ENCODE data around the gene MEIS2. TPM values are rescaled to one million over a fixed set of nuclear protein-coding genes. Genes with fewer than 3 reads are reported as not detected.

The MEIS2 gene
- total RNA-seq, 1 donor = 0.21 TPM

DNA sequence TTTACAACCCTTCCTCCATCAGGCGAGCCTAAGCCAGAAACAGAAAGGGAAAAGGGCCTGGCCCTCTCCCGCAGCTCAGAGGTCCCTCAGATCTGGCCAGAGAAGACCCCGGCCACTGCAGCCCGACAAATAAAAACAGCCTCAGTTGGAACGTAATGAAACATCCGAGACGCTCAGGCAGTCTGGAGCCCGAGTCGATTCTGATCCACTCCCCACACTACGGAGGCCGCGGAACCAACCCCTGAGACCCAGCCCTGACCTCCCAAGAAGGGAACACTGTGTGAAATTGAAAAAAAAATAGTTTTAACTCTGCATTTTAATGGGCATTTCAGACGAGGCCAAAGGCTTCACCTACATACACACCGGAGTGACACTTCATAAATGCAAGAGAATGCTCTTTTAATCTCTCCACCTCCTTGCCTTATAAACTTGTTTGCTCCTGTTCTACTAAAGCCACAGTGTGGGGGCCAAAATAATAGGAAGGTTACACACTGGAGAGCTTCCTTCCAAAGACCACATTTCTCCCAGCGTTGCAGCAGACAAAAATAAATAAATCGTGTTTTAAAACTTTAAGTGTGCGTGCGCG is 3.7 kb downstream of the MEIS2 start:
- Histone ChIP-seq H3K9me3 (ENCODE audit: low read depth, low read length) (no peaks in the 10 kb centered on the region), H3K27me3 (ENCODE audit: insufficient read depth, low read length) (peaks cover 84% of the 10 kb centered on the region), H3K4me1 (ENCODE audit: insufficient read depth, low read length) (peaks cover 32% of the 10 kb centered on the region), H3K4me3 (ENCODE audit: low read length) (no peak overlapping the region)

DNA sequence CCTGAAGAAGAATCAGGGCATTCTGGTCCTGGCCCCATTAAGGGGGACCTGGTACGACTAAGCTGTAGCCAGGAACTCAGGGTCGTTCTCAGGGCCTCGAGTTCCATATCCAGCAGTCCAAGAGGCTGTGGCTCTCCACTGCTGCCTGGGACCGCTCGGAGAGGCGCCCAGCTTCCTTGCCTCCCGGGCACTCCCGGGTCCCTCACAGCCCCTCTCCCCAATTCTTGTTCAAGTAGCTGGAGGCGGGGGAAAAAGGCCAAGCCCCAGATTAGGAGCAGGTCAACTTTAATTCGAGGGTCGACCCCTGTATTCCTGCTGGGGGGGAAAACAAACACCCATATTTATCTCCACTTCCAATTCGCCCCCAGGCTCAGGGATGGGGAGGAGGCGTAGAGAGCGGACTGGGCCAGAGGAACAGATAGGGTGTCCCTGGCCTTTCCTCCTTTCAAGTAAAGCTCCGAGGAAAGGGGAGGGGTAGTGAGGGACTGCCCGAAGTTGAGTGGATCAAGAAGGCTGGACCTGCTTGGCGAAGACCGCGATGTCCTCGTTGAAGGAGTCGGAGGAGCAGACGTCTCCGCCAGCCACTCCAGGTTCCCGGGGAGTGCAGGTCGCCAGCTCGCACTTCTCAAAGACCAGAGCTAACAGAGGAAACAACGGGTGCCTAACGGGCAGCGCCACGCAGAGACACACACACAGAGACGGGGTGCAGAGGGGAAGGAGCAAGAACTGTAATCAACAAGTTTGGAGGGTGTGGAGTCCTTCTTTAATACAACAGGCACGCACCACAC is 4.4 kb downstream of the MEIS2 start:
- peaks cover 83% of the 10 kb centered on the region for H3K27me3 ChIP-seq (ENCODE audit: insufficient read depth, low read length)
- no peak overlapping the region for H3K4me3 ChIP-seq (ENCODE audit: low read length)
- peaks cover 25% of the 10 kb centered on the region for H3K4me1 ChIP-seq (ENCODE audit: insufficient read depth, low read length)
- H3K9me3 ChIP-seq (ENCODE audit: low read depth, low read length) = no peaks in the 10 kb centered on the region

DNA sequence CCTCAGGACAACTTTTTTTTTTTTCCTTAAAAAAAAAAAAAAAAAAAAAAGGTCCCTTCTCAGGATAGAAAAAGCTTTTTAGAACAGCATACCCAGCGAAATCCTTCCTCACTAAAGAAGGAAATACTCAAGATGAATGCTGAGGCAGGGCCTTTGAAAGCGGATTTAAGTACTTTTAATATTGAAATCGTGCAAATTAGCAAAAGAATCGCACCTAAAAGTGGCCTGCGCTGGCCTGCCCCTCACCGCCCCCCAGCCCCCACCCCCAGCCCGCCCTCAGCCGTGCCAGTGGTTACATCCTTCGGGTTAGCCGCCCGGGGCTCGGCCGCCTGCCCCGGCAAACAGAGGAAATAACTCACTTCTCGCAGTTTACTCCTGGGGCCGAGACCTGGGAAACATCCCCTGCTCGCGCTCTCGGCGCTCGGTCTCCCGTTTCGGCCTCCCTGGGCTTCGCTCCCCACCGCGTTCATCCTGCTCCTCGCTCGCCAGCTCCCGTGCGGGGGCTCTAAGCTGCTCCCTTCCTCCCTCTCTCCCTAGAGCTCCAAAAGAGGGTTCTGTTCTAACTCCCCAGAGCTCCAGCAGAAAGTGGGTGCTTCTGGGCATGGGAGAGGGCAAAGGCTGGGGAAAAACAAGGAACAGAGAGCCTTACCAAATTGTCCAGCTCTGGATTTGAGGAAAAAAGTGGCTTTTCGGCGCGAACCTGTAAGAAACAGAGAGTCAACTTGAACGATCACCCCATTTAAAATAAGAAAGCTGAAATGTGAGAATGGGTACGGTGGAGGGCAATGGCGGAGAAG is 5.2 kb downstream of the MEIS2 start:
- H3K27me3 ChIP-seq (ENCODE audit: insufficient read depth, low read length) = peaks cover 79% of the 10 kb centered on the region
- H3K9me3 ChIP-seq (ENCODE audit: low read depth, low read length) = no peaks in the 10 kb centered on the region
- H3K4me1 ChIP-seq (ENCODE audit: insufficient read depth, low read length) = peaks cover 22% of the 10 kb centered on the region
- H3K4me3 ChIP-seq (ENCODE audit: low read length) = no peak overlapping the region

DNA sequence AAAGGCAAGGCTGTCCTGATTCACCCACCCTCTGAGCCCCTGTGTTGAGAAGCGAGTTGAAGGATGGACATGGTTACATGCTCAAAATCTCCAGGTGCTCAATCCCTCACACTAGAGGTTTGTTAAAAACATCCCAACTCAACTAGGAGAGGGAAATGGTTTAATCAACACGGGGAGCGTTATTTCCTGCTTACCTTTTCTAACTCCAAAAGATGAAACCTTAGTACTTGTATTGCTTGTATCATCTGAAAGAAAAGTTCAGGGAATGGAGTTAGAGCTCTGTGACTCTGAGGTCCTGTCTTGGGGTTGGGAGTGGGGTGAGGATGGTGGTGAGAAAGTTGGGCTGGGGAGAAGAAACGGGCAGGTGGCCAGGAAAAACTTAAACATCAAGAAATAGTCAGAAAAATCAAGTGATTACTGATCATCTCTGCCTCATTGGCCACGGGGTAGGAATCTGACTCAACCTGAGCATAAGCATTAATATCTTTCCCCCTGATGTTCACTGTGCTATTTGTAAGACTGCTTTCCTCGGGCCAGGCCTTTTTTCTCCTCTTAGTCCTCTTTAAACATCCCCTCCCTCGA is 5.9 kb downstream of the MEIS2 start:
- H3K4me3 ChIP-seq (ENCODE audit: low read length) = no peak overlapping the region
- H3K27me3 ChIP-seq (ENCODE audit: insufficient read depth, low read length) = peaks cover 72% of the 10 kb centered on the region
- peaks cover 15% of the 10 kb centered on the region for H3K4me1 ChIP-seq (ENCODE audit: insufficient read depth, low read length)
- no peaks in the 10 kb centered on the region for H3K9me3 ChIP-seq (ENCODE audit: low read depth, low read length)

DNA sequence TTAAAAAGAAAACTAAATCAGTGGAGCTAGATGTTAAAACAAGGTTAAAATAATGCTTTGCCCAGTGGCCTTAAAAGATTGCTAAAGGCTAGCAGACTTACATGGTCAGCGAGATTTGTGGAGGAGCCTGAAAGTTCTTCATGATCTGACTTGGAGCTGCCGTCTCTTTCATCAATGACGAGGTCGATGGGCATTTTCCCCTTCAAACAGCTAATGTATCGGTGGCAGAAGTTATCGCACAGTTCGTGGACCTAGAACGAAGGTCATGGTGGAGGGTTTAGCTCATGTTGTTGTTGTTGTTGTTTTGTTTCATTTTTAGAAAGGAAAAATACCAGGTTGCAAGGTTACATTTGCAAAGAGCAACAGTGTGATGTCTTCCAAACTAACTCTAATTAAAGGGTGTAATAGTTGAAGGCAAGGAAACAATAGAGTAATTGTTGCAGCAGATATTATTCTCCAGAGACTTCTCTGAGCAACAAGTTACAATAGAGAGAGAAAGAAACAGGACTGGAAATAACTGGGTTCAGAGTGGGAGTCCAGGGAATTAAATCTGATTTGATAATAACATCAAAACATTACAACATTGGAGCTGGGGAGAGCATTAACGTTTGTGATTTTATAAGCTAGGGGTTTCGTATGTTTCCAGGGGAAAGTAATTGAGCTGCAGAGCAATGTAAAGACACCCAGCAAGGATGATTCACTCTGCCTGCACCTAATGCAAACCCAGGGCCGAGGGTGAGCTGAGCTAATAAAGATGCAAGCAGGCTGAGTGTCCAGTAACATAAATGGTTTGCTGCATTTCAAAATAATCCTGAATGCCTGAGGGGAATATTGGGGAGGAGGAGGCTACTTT is 6.6 kb downstream of the MEIS2 start:
- H3K4me1 ChIP-seq (ENCODE audit: insufficient read depth, low read length) = peaks cover 10% of the 10 kb centered on the region
- H3K27me3 ChIP-seq (ENCODE audit: insufficient read depth, low read length) = peaks cover 67% of the 10 kb centered on the region
- H3K4me3 ChIP-seq (ENCODE audit: low read length) = no peak overlapping the region
- H3K9me3 ChIP-seq (ENCODE audit: low read depth, low read length) = no peaks in the 10 kb centered on the region

DNA sequence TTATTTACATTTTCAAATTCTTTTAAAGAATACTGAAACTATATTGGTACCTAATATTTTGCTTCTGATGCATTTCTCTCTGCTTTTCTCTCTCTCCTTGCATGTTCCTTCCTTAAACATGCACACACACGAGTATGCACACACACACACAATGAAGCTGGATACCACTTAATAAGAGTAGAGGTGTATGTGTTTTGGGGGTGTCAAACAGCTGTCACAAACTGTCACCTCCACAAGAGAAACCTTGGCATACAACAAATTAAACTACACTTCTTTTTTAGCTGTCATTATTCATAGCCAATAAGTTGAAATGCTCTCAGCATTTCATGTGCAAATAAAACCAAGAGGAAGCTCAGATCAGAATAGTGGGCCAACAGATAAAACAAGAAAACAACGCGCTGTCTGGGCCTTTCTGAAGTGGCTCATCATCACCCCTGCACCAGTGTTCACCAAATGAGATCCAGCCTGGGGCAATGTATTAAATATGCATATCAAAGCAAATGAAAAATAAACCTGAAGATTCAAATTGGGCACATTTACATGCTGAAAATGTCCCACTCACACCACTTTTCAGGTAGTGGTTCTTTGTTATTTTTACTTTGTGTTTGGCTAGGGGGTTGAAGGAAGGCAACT is 9.7 kb downstream of the MEIS2 start:
- H3K9me3 ChIP-seq (ENCODE audit: low read depth, low read length) = no peaks in the 10 kb centered on the region
- H3K4me3 ChIP-seq (ENCODE audit: low read length) = no peak overlapping the region
- peaks cover 40% of the 10 kb centered on the region for H3K27me3 ChIP-seq (ENCODE audit: insufficient read depth, low read length)
- no peaks in the 10 kb centered on the region for H3K4me1 ChIP-seq (ENCODE audit: insufficient read depth, low read length)

DNA sequence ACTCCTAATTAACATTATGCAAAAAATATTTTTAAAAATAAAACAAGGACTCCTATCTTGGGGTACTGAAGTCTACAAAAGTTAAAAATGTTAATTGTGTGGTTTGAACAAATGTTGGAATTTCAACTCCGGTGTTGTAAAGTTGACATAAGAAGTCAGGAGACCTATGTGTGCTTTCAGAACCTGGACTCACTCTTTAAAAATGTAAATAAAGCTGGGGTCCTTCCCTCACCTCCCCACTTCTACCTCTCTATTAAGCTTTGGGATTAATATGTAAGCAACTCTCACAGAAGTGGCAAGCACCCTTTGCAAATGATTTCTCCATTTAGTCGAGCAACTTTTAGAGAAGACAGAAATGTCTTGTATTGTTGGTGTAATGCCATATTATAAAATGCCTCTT is 11.9 kb downstream of the MEIS2 start:
- Histone ChIP-seq H3K4me1 (ENCODE audit: insufficient read depth, low read length) (no peaks in the 10 kb centered on the region), H3K4me3 (ENCODE audit: low read length) (no peak overlapping the region), H3K9me3 (ENCODE audit: low read depth, low read length) (no peaks in the 10 kb centered on the region), H3K27me3 (ENCODE audit: insufficient read depth, low read length) (peaks cover 23% of the 10 kb centered on the region)

DNA sequence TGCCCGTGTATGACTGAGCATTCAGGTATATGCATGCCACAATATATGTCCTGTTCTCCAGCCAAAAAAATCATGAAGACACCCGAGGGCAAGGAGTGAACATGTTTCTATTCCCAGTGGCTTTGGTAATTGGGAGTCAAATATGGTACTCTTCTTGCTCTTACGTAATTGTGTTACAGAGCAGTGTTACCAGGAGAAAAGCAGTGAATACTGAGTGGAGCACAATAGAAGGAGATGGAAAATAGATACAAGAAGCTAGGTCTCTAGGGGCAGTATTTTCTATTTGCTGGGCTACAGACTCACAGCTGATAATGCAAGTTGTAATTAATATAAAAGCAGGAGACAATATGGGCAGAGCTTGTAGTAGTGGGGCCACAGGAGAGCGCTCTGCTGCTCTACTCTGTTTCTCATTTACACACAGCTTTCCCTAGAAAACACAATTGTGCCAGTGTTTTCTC is 13.2 kb downstream of the MEIS2 start:
- no peak overlapping the region for H3K4me3 ChIP-seq (ENCODE audit: low read length)
- H3K9me3 ChIP-seq (ENCODE audit: low read depth, low read length) = no peaks in the 10 kb centered on the region
- H3K4me1 ChIP-seq (ENCODE audit: insufficient read depth, low read length) = no peaks in the 10 kb centered on the region
- H3K27me3 ChIP-seq (ENCODE audit: insufficient read depth, low read length) = peaks cover 17% of the 10 kb centered on the region

DNA sequence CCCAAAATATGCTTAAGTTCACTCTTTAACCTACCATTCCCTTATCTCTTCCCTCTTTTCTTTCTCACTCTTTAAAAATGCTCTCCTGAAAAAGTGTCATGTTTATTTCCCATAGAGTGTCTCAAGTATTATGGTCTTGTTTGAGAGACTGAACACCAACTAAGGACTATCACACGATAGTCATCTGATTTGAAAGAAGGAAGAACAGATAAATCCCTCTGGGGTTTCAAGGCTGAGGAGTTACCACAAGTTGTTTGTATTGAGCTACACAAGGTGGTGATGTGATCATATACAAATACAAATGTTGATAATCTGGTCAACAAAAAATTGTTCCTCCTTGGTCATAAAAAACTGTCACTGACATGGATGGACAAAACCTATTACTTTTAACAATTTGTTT is 13.8 kb downstream of the MEIS2 start:
- H3K9me3 ChIP-seq (ENCODE audit: low read depth, low read length) = no peaks in the 10 kb centered on the region
- no peak overlapping the region for H3K4me3 ChIP-seq (ENCODE audit: low read length)
- no peaks in the 10 kb centered on the region for H3K4me1 ChIP-seq (ENCODE audit: insufficient read depth, low read length)
- H3K27me3 ChIP-seq (ENCODE audit: insufficient read depth, low read length) = peaks cover 11% of the 10 kb centered on the region

DNA sequence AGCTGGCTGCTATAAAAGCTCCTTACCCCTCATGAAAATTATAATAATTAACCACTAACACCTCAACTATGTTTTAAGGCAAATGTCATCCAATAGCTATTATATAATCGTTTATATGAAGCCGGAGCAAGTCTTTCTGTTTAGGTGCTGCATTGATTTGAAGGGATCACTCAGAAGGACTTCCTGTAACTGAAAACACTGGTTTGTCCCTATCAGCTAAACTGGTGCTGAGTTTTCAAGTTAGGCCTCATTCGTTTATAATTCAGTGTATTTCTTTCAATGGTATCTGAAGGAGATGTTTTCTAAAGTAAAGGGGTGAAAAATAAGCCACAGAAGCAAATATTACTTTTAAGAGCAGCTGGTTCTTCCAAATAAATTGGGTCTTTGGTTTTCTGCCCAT is 14.2 kb downstream of the MEIS2 start:
- H3K9me3 ChIP-seq (ENCODE audit: low read depth, low read length) = no peaks in the 10 kb centered on the region
- peaks cover 7% of the 10 kb centered on the region for H3K27me3 ChIP-seq (ENCODE audit: insufficient read depth, low read length)
- no peaks in the 10 kb centered on the region for H3K4me1 ChIP-seq (ENCODE audit: insufficient read depth, low read length)
- no peak overlapping the region for H3K4me3 ChIP-seq (ENCODE audit: low read length)

DNA sequence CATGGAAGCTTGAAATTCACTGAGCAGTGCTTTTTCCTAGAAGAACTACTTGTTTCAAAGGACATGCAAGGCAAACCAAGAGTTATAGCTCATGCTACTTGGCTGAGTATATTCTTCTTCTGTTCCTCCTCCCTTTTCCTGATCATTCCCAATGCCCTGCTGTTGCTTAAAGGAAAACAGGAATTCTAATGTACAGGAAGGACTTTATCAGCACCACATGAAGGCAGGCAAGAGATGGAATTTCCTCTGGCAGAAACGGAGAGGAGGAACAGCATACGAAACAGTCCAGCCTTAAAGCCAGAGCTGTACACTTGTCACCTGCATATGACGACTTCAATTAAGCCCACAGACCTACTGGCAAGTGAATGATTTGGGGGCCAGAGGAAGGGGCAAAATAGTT is 15.7 kb downstream of the MEIS2 start:
- no peak overlapping the region for H3K4me3 ChIP-seq (ENCODE audit: low read length)
- H3K9me3 ChIP-seq (ENCODE audit: low read depth, low read length) = no peaks in the 10 kb centered on the region
- no peaks in the 10 kb centered on the region for H3K4me1 ChIP-seq (ENCODE audit: insufficient read depth, low read length)
- H3K27me3 ChIP-seq (ENCODE audit: insufficient read depth, low read length) = peaks cover 6% of the 10 kb centered on the region

DNA sequence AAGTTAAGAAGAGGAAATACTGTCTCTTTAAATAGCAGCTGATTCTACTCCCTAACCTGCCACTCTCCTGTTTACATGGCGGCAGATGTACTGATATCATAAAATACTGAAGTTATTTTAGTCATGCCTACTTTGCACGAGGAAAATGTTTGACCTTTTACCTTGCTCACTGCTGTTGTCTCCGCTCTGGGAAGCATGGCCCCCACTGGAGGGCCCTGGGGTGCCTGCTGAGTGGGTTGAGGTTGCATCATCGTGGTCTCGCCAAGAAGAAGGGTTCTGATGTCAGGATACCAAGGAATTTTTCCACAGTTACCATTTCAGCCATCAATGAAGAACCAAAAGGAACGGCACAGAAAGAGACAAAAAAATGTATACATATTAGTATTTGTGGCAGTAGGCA is 16.7 kb downstream of the MEIS2 start:
- no peaks in the 10 kb centered on the region for H3K9me3 ChIP-seq (ENCODE audit: low read depth, low read length)
- no peaks in the 10 kb centered on the region for H3K4me1 ChIP-seq (ENCODE audit: insufficient read depth, low read length)
- no peak overlapping the region for H3K4me3 ChIP-seq (ENCODE audit: low read length)
- peaks cover 6% of the 10 kb centered on the region for H3K27me3 ChIP-seq (ENCODE audit: insufficient read depth, low read length)

DNA sequence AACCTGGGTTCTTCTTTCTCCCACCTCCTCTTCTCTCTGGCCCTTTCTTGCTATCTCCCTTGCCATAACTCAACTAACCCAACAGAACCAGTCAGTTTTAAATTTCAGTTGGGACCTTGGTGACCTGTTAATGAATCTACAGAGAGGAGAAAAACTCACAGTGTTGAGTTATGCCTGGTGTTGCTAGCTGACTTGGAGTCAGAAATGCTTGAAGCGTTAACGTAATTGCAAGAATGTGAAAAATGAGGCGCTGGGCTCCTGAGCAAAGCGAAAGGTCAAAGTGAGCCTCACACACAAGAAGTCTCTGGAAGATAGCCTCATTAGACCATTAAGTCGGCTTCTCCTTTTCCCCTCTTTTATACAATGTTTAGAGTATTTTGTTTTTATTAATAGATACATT is 18.4 kb downstream of the MEIS2 start:
- Histone ChIP-seq H3K4me3 (ENCODE audit: low read length) (no peak overlapping the region), H3K4me1 (ENCODE audit: insufficient read depth, low read length) (no peaks in the 10 kb centered on the region), H3K27me3 (ENCODE audit: insufficient read depth, low read length) (peaks cover 3% of the 10 kb centered on the region), H3K9me3 (ENCODE audit: low read depth, low read length) (no peaks in the 10 kb centered on the region)
